ENCODE results near the gene PTPRA. TPM values are rescaled to one million over a fixed set of nuclear protein-coding genes. Genes with fewer than 3 reads are reported as not detected.

Gene PTPRA
- total and polyA plus RNA-seq, 2 of the 13 experiments (the other 11 are each of a cell fraction or from before 2014, with no cell fraction given) = 47.2 to 127 TPM

GRCh38 chr20:3067139-3068014 is 194.1 kb downstream of the PTPRA start (continued):
- TF ChIP-seq PRDM15 (CRISPR knock-in tag; IDR thresholded peaks at IDR 0.05) (no peak), HOXA3 (CRISPR knock-in tag; IDR thresholded peaks at IDR 0.05) (no peak), ZNF574 (CRISPR knock-in tag; IDR thresholded peaks at IDR 0.05) (no peak), ZNF329 (CRISPR knock-in tag; IDR thresholded peaks at IDR 0.05; ENCODE audit: low read depth) (no peak), ZNF781 (CRISPR knock-in tag; IDR thresholded peaks at IDR 0.05; ENCODE audit: borderline replicate concordance, not compliant biosample characterization) (no peak), ZBTB49 (CRISPR knock-in tag; IDR thresholded peaks at IDR 0.05; ENCODE audit: borderline replicate concordance) (no peak), IKZF4 (CRISPR knock-in tag; IDR thresholded peaks at IDR 0.05; ENCODE audit: borderline replicate concordance, low read depth, not compliant biosample characterization) (no peak), ZBTB2 (CRISPR knock-in tag; IDR thresholded peaks at IDR 0.05; ENCODE audit: low read depth) (no peak), DBP (CRISPR knock-in tag; IDR thresholded peaks at IDR 0.05; ENCODE audit: not compliant biosample characterization) (no peak), ZNF879 (CRISPR knock-in tag; IDR thresholded peaks at IDR 0.05) (no peak), ZNF616 (CRISPR knock-in tag; IDR thresholded peaks at IDR 0.05; ENCODE audit: low read depth) (no peak), FUBP1 (CRISPR knock-in tag; IDR thresholded peaks at IDR 0.05; ENCODE audit: borderline replicate concordance) (no peak), JUN (CRISPR knock-in tag; IDR thresholded peaks at IDR 0.05) (no peak)
